Amygdala (tissue), 56 donors: ENCODE measurements around the gene EPHB2.

Experiments
- DNase-seq, 56 donors: peaks; one replicate each; lab custom pipeline; 2025; lab: John Stamatoyannopoulos, UW

The EPHB2 gene

GRCh38 chr1:22747735-22748073 lies 37.1 kb downstream of the EPHB2 start:
- DNase-seq, result no peak

- DNase-seq, result no peak
These were observed 38.9 kb downstream of the EPHB2 start for GRCh38 chr1:22749503-22749902.

DNA sequence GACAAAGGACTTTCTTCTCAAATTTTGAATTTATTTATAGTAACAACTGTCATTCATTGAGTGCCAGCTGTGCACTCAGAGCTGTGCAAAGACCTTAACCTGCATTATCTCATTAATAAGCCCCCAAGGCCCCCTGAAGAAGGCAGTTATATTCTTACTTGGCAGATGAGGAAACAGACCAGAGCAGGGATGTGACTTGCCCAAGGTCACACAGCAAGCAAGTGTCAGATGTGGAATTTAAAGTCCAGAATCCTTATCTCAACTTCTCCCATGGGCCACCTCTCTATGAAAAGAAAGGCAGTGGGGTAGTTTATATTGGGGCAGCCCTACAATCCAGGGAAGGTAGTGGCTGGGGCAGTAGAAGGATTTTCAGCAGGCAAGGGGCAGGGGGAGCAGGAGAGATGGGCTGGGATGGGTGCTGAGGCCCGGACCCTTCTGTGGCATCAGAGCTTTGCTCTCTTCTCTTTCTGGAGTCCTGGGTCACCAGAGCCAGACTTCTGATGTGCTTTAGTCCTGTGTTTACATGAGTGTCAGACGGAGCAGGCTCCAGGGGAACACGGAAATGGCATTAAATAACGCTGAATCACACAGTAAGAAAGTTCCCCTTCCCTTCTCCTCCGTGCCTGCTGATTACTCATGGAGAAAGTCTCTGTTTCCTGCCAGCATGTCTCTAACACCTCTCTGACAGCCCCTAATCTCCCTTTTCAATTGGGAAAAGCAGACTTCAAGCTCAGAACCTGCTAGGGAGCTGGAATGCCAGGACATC lies 39.5 kb downstream of the EPHB2 start:
- DNase-seq, result peak in 2 of 56 donors; percentile 4 to 19

DNA sequence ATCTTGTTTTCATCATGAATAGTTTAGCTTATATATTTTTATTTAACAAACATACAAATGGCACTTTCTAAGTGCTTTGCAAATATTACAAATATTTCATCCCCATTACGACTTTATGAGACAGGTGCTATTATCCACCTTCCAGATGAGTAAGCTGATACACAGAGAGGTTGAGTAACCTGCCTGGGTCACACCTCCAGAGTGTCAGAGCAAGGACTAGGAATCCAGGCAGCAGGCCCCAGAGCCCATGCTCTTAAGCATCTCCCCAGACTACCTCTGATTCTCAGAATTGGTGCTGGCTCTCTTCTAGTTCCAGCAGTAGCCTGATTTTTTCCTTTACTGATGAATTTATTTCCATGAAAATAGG lies 40.0 kb downstream of the EPHB2 start:
- DNase-seq, result no peak

GRCh38 chr1:22751124-22751531 lies 40.5 kb downstream of the EPHB2 start:
- DNase-seq, result no peak

- no peak for DNase-seq
These were observed 41.7 kb downstream of the EPHB2 start for GRCh38 chr1:22752339-22752738.

GRCh38 chr1:22753481-22753971 lies 42.9 kb downstream of the EPHB2 start:
- no peak for DNase-seq

GRCh38 chr1:22754106-22754768 lies 43.6 kb downstream of the EPHB2 start:
- DNase-seq, result no peak

DNA sequence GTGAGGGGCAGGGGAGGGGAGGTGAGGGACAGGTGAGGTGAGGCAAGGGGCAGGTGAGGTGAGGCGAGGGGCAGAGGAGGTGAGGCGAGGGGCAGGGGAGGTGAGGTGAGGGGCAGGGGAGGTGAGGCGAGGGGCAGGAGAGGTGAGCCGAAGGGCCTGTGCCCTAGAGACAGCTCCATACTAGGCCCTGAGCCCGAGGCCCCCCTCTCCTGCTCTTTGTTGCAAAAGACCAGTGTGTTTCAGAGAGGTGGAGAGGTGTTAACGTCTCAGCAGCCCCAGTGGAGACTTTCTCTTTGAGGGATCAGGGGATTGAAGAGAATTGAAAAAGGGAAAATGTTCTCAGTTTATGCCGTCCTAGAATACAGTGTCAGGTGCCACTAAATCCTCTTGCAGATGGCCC lies 44.2 kb downstream of the EPHB2 start:
- DNase-seq, result no peak

DNA sequence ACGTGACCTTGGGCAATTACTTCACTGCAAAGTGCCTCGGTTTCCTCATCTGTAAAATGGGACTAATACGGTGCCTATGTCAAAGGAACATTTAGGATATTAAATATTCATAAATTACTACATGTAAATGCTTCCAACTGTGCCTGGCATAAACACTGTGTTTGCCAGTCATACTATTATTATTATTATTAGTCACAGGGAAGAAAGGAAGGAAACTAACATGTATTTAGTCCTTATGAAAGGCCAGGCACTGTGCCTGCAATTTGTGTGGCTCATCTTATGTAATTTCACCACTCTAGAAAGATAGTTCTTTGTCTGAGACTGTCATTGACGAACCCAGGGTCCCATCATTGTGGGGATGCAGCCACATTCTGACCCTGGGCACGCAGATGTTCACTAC lies 45.0 kb downstream of the EPHB2 start:
- no peak for DNase-seq

- no peak for DNase-seq
These were observed 45.6 kb downstream of the EPHB2 start for GRCh38 chr1:22756125-22756735.

DNA sequence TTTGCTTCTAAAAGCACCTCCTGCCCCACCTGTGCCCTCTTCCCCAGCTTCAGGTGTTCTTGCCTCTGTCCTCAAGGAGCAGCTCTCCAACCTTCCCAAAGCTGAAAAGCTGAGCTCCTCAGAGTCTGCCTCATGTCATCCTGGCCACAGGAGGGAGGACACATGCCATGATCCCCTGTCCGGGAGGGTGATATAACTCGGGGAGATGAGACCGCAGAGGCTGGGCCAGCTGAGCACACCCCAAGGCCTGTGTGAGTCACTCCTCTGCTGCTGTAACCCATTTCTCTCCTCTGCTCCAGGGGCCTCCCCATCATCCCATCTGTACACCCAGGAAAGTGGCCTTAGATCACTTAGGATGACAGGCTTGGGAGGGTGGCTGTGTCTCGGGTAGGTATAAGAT lies 49.8 kb downstream of the EPHB2 start:
- DNase-seq, result peak in 1 of 56 donors; percentile 3

- no peak for DNase-seq
These were observed 50.5 kb downstream of the EPHB2 start for GRCh38 chr1:22761101-22761500.

DNA sequence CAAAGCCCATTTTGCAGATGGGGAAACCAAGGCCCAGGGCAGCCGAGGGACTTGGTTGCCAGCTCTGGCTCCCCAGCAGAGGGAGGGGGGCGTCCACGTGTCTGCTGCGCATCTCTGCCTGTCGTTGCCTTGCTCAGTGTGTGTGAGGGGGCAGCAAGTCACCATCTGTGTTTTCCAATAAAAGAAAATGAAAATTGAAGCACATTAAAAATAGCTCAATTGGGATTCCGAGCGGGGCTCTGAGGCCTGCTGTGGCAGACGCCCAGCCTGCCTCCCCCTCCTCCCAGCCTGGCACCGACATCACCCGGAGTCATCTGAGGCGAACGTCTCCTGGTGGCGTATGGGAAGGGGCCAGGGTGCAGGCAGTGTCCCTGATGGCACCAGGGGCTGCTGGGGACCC lies 51.2 kb downstream of the EPHB2 start:
- peak in 38 of 56 donors; percentile 7 to 74 (median 37) for DNase-seq

DNA sequence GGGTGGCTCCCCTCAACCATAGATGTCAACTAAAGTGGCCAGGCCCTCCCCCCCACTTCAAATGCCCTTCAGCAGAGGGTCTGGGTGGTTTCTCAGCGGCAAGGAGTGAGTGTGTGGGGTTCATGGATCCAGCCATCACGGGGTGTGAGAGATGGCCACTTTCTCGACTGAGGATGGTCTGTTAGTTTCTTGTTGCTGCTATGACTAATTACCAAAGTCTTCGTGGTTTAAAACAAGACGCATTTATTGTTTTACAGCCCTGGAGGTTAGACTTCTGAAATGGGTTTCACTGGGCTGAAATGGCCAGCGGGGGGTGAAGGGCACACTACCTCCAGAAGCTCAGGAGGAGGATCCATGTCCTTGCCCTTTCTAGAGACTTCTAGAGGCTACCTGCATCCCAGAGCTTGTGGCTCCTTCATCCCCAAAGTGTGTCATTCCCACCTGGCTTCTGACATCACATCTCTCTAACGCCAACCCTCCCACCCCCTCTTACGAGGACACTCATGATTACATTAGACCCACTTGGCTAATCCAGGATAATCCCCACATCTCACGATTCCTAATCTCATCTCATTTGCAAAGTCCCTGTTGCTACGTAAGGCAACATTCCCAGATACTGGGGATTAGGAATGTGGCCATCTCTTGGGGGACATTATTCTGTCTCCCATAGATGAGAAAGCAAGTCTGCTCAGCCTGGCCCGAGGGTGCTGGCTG lies 53.0 kb downstream of the EPHB2 start:
- no peak for DNase-seq

DNA sequence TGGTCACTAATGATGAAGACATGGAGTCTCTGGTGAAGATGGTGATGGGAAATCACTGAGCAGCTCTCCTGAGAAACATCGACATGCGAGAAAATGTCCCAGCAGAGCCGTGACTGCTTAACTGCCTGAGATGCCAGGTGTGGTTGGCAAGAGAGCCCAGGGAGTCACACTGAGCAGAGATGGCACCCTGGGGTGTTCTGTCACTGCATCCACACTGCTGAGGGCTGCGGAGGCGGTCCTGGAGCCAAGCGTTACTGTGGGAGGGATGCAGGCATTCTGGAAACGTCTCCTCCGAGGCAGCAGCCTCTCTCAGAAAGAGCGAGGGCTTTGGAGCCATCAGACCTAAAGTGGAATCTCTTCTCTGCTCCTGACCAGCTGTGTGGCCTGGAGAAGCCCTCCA lies 57.2 kb downstream of the EPHB2 start:
- DNase-seq, result no peak

GRCh38 chr1:22769932-22770331 lies 59.3 kb downstream of the EPHB2 start:
- DNase-seq, result no peak

DNA sequence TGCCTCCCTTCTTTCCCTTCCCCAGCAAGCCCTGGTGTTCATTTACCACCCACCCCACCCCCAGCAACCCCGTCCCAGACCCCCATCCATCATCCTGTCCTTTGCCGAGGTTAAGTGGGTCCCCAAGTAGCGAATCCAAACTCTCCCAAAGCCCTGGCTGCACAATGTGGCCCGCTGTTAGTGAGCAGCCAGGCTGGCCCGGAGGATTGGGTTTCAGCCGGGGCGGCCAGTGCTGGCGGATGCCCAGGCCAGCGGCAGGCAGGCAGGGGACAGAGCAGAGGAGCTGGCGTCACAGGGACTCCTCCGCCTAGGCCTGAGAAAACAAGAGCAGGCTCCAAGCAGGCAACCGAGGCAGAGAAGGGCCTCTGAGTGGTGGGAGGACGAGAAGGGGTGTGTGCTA lies 61.4 kb downstream of the EPHB2 start:
- peak in 39 of 56 donors; percentile 5 to 85 (median 38) for DNase-seq

GRCh38 chr1:22773981-22774832 lies 63.6 kb downstream of the EPHB2 start:
- DNase-seq, result peak in 45 of 56 donors; percentile 13 to 76 (median 45)

- DNase-seq, result no peak
These were observed 64.2 kb downstream of the EPHB2 start for GRCh38 chr1:22774833-22775182.
